ENCODE results near the gene PRDM2.

- TF ChIP-seq CTCF (IDR thresholded peaks at IDR 0.05) (no peak), POLR2A (IDR thresholded peaks at IDR 0.05) (no peak)
Measured at GRCh38 chr1:13816016-13816760, 116.2 kb downstream of the PRDM2 start.
